CD14-positive monocyte (primary cell): ENCODE measurements around the gene B4GALNT4. TPM values are rescaled to one million over a fixed set of nuclear protein-coding genes. Genes with fewer than 3 reads are reported as not detected.

ENCODE experiments used
- DNase-seq, 3 donors: peaks; one replicate each; pipeline ENCODE4 v3.0.0-alpha.2; 2011 to 2022
- H2AFZ ChIP-seq: 2 replicates; pipeline ENCODE4 v1.6.0; 2012; ENCODE audit warnings: mild to moderate bottlenecking, low read depth, low read length, inconsistent platforms; ENCODE audit not compliant: insufficient read depth, poor library complexity, severe bottlenecking
- H3K27ac ChIP-seq, 2 donors: 1 replicate in 1 of 2; 2 replicates in 1 of 2; pipeline ENCODE4 v1.5.1; 2012 to 2013; ENCODE audit warnings: low read length in 2 of 2, control low read depth in 1 of 2, inconsistent platforms in 1 of 2, low read depth in 1 of 2, mild to moderate bottlenecking in 1 of 2
- H3K27me3 ChIP-seq, 2 donors: one replicate each; pipeline versions ENCODE4 v1.6.0 to v1.6.1; 2011 to 2013; ENCODE audit warnings: low read length in 2 of 2; ENCODE audit not compliant: control insufficient read depth in 2 of 2, insufficient read depth in 2 of 2
- H3K36me3 ChIP-seq, 2 donors: replicated peaks in 1 of 2; 1 replicate in 1 of 2; 2 replicates in 1 of 2; pipeline versions ENCODE4 v1.5.1 to v1.6.1; 2012 to 2013; ENCODE audit warnings: low read length in 2 of 2, control low read depth in 1 of 2, inconsistent platforms in 1 of 2, mild to moderate bottlenecking in 1 of 2; ENCODE audit not compliant: insufficient read depth in 2 of 2, control insufficient read depth in 1 of 2
- H3K4me1 ChIP-seq, 2 donors: 1 replicate in 1 of 2; 2 replicates in 1 of 2; pipeline versions ENCODE4 v1.5.1 to v1.6.1; 2012 to 2013; ENCODE audit warnings: low read length in 2 of 2, control low read depth in 1 of 2, inconsistent platforms in 1 of 2, mild to moderate bottlenecking in 1 of 2, moderate library complexity in 1 of 2; ENCODE audit not compliant: insufficient read depth in 2 of 2, control insufficient read depth in 1 of 2
- H3K4me2 ChIP-seq: replicated peaks from 2 replicates; pipeline ENCODE3; 2012; ENCODE audit warnings: low read length, moderate library complexity, mild to moderate bottlenecking; ENCODE audit not compliant: poor library complexity, severe bottlenecking; ENCODE audit errors: extremely low read depth
- H3K4me3 ChIP-seq, 3 experiments: fragments of 200-600 bp in 1 of 3; sonication (generic) in 1 of 3; replicated peaks in 1 of 3; 1 replicate in 2 of 3; 2 replicates in 1 of 3; pipeline ENCODE4 v1.5.1; 2011 to 2013; ENCODE audit warnings: low read length in 3 of 3, mild to moderate bottlenecking in 3 of 3, control low read depth in 2 of 3, low read depth in 2 of 3, inconsistent platforms in 1 of 3, moderate library complexity in 1 of 3
- H3K79me2 ChIP-seq: 2 replicates; pipeline ENCODE4 v1.6.0; 2012; ENCODE audit warnings: mild to moderate bottlenecking, control low read depth, inconsistent platforms, low read length, moderate library complexity; ENCODE audit not compliant: insufficient read depth
- H3K9ac ChIP-seq: 2 replicates; pipeline ENCODE4 v1.6.0; 2017; ENCODE audit warnings: low read length, mild to moderate bottlenecking; ENCODE audit not compliant: insufficient read depth, poor library complexity, severe bottlenecking
- H3K9me3 ChIP-seq, 2 donors: replicated peaks in 1 of 2; 1 replicate in 1 of 2; 2 replicates in 1 of 2; pipeline versions ENCODE4 v1.5.1 to v1.6.1; 2012 to 2013; ENCODE audit warnings: low read length in 2 of 2, control low read depth in 1 of 2; ENCODE audit not compliant: control insufficient read depth in 1 of 2, insufficient read depth in 1 of 2
- H4K20me1 ChIP-seq: 2 replicates; pipeline ENCODE4 v1.6.0; 2012; ENCODE audit warnings: mild to moderate bottlenecking, low read length, control low read depth, moderate library complexity; ENCODE audit not compliant: insufficient read depth
- H3K27ac Mint-ChIP-seq, 7 donors: one replicate each; pipeline ENCODE4 v1.8.0; 2020; ENCODE audit warnings: mild to moderate bottlenecking in 7 of 7, mixed read lengths in 7 of 7, moderate library complexity in 6 of 7, inconsistent platforms in 2 of 7
- H3K27me3 Mint-ChIP-seq, 3 donors: one replicate each; pipeline ENCODE4 v1.8.0; 2021 to 2022; ENCODE audit warnings: low read depth in 3 of 3, mild to moderate bottlenecking in 3 of 3, mixed read lengths in 3 of 3, moderate library complexity in 3 of 3, inconsistent platforms in 1 of 3
- H3K36me3 Mint-ChIP-seq, 2 donors: one replicate each; pipeline ENCODE4 v1.8.0; 2020; ENCODE audit warnings: mixed read lengths in 2 of 2, inconsistent platforms in 1 of 2, mild to moderate bottlenecking in 1 of 2
- H3K4me1 Mint-ChIP-seq: one replicate; pipeline ENCODE4 v1.8.0; 2020; ENCODE audit warnings: mild to moderate bottlenecking, mixed read lengths
- H3K4me3 Mint-ChIP-seq, 2 donors: one replicate each; pipeline ENCODE4 v1.8.0; 2020; ENCODE audit warnings: mild to moderate bottlenecking in 2 of 2, mixed read lengths in 2 of 2, moderate library complexity in 1 of 2
- H3K9me3 Mint-ChIP-seq, 7 donors: one replicate each; pipeline ENCODE4 v1.8.0; 2020 to 2022; ENCODE audit warnings: mixed read lengths in 7 of 7, mild to moderate bottlenecking in 6 of 7, moderate library complexity in 6 of 7, inconsistent platforms in 2 of 7
- CTCF ChIP-seq: fragments of 200-600 bp; IDR thresholded peaks from one replicate; pipeline ENCODE4 v1.8.0; 2022; ENCODE audit warnings: antibody characterized with exemption, mild to moderate bottlenecking
- WGBS: methylation state at CpG from one replicate; pipeline ENCODE4 v1.1.5; 2013; ENCODE audit warnings: missing lambda C conversion rate; ENCODE audit not compliant: insufficient coverage; 5-methylcytosine and 5-hydroxymethylcytosine counted together
- intact Hi-C, 2 donors: fragments of 100-400 bp; cut with micrococcal nuclease; formaldehyde crosslinking; loops; one replicate each; pipeline versions ENCODE4 v1.15.0 to v1.15.1; 2023
- polyA plus RNA-seq, 3 donors: library from polyadenylated mRNA; depleted of rRNA in 1 of 3; unstranded in 2 of 3; stranded (reverse) in 1 of 3; fragments of 300-500 nt in 2 of 3; fragments of >200 nt in 1 of 3; fragmentation: Illumina TruSeq in 2 of 3; gene quantifications; 1 replicate in 2 of 3; 2 replicates in 1 of 3; pipeline ENCODE4 v1.2.3, GENCODE V29; 2012 to 2021

Gene B4GALNT4
- polyA plus RNA-seq, 3 donors: not detected

- Histone ChIP-seq H3K4me1 (peaks cover 28 to 47% of the 10 kb centered on the region in 2 donors), H4K20me1 (no peaks in the 10 kb centered on the region), H3K79me2 (no peaks in the 10 kb centered on the region), H3K27me3 (no peaks in the 10 kb centered on the region), H3K9ac (no peak overlapping the region), H3K4me2 (no peak overlapping the region), H3K36me3 (no peaks in the 10 kb centered on the region), H2AFZ (no peak overlapping the region), H3K9me3 (peaks cover 7 to 23% of the 10 kb centered on the region in 2 donors), H3K27ac (no peak overlapping the region), H3K4me3 (no peak overlapping the region)
- Mint-ChIP-seq H3K27ac (peak overlapping the region in 1 of 7 donors; percentile 78), H3K4me3 (no peak overlapping the region), H3K9me3 (peaks cover 15 to 24% (median 21%) of the 10 kb centered on the region in 7 donors), H3K36me3 (peaks cover 2 to 3% of the 10 kb centered on the region in 2 donors), H3K27me3 (peaks cover 5 to 8% (median 6%) of the 10 kb centered on the region in 3 donors), H3K4me1 (peaks cover 47% of the 10 kb centered on the region)
- intact Hi-C loops: no loop called here
- DNase-seq: no peak
- TF ChIP-seq CTCF: no peak
- no CpG with 5 or more reads among the region's 2 CpGs for WGBS
Observed at GRCh38 chr11:329886-330253, 39.4 kb upstream of the B4GALNT4 start.

- DNase-seq: no peak
Observed at GRCh38 chr11:330307-330693, 39.0 kb upstream of the B4GALNT4 start.

More at GRCh38 chr11:330307-330693, 39.0 kb upstream of the B4GALNT4 start:
- peaks cover 7 to 23% of the 10 kb centered on the region in 2 donors for H3K9me3 ChIP-seq
- no peaks in the 10 kb centered on the region for H4K20me1 ChIP-seq
- H3K27ac Mint-ChIP-seq: peak overlapping the region in 1 of 7 donors; percentile 66
- H3K9ac ChIP-seq: no peak overlapping the region
- no peak overlapping the region for H2AFZ ChIP-seq
- H3K27me3 ChIP-seq: no peaks in the 10 kb centered on the region
- 95% methylated on average over 8 of the region's 14 CpGs for WGBS
- intact Hi-C loops: no loop called here
- no peak overlapping the region for H3K4me3 ChIP-seq
- H3K4me3 Mint-ChIP-seq: no peak overlapping the region
- H3K4me1 ChIP-seq: peaks cover 28 to 43% of the 10 kb centered on the region in 2 donors
- peaks cover 5 to 8% (median 7%) of the 10 kb centered on the region in 3 donors for H3K27me3 Mint-ChIP-seq
- no peaks in the 10 kb centered on the region for H3K36me3 ChIP-seq
- peaks cover 15 to 24% (median 21%) of the 10 kb centered on the region in 7 donors for H3K9me3 Mint-ChIP-seq
- H3K36me3 Mint-ChIP-seq: peaks cover 2 to 3% of the 10 kb centered on the region in 2 donors
- no peaks in the 10 kb centered on the region for H3K79me2 ChIP-seq
- no peak overlapping the region for H3K27ac ChIP-seq
- TF ChIP-seq CTCF: no peak
- no peak overlapping the region for H3K4me2 ChIP-seq
- peaks cover 45% of the 10 kb centered on the region for H3K4me1 Mint-ChIP-seq
